Testis (tissue), 2 donors: ENCODE measurements around the gene DEFB124.

Experiments
- POLR2A ChIP-seq: fragments of 450-650 bp; IDR thresholded peaks from one replicate; pipeline ENCODE4 v1.6.1; 2017; ENCODE audit warnings: antibody characterized with exemption, mild to moderate bottlenecking, moderate library complexity
- TF ChIP-seq, protein P1 (sequence below), 3 experiments: fragments of 450-650 bp in 2 of 3; fragments of 200-600 bp in 1 of 3; sonication (generic) in 1 of 3; IDR thresholded peaks; one replicate each; pipeline ENCODE4 v1.5.1; 2016 to 2019; ENCODE audit warnings: antibody characterized with exemption in 3 of 3, mild to moderate bottlenecking in 2 of 3, moderate library complexity in 1 of 3

DNA sequence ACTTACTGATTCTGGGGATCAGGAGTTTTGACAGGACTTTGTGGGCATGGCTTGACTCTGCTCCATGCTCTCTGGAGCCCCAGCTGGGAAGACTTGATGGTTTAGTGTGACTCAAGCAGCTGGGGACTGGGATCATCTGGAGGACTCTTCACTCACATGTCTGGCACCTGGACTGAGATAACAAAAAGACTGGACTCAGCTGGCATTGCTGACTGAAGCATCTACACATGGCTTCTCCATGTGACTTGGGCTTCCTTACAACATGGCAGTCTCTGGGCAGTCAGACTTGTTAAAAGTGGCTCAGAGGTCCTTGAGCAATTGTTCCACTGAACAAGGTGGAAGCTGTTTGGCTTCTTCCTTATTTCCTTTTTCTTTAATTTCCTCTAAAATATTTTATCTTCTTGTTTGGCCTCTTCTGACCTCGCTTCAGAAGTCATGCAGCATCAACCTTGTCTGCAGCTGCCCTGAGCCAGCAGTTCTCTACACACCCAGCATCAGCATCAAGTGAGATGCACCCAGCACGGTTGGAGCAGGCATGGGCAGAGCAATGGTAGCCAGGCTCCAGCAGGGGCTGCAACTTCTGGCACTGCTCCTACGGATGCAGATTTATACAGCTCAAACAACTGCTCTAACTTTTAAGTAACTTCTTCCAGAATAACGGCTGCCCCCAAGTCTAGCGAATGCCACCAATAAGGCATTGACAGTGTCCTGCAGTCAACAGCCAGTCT lies 33.8 kb upstream of the DEFB124 start:
- TF ChIP-seq, protein P1, sequence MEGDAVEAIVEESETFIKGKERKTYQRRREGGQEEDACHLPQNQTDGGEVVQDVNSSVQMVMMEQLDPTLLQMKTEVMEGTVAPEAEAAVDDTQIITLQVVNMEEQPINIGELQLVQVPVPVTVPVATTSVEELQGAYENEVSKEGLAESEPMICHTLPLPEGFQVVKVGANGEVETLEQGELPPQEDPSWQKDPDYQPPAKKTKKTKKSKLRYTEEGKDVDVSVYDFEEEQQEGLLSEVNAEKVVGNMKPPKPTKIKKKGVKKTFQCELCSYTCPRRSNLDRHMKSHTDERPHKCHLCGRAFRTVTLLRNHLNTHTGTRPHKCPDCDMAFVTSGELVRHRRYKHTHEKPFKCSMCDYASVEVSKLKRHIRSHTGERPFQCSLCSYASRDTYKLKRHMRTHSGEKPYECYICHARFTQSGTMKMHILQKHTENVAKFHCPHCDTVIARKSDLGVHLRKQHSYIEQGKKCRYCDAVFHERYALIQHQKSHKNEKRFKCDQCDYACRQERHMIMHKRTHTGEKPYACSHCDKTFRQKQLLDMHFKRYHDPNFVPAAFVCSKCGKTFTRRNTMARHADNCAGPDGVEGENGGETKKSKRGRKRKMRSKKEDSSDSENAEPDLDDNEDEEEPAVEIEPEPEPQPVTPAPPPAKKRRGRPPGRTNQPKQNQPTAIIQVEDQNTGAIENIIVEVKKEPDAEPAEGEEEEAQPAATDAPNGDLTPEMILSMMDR (IDR thresholded peaks at IDR 0.05), result no peak
- no peak for TF ChIP-seq POLR2A
